GM12878 (cell line): ENCODE results near the gene COQ5. TPM values are rescaled to one million over a fixed set of nuclear protein-coding genes. Genes with fewer than 3 reads are reported as not detected.
A peak's percentile ranks its signal among the peaks of the same experiment; 100 is the strongest.

Experiments used
- CBFB ChIP-seq: IDR thresholded peaks from 2 replicates; pipeline ENCODE4 v1.6.1; 2016; ENCODE audit warnings: antibody characterized with exemption, low read depth
- CHD4 ChIP-seq: fragments of 200-600 bp; sonication (generic); IDR thresholded peaks from 2 replicates; pipeline ENCODE4 v1.6.1; 2016; ENCODE audit warnings: mild to moderate bottlenecking
- EGR1 ChIP-seq, 2 experiments: IDR thresholded peaks; 1 replicate in 1 of 2; 2 replicates in 1 of 2; pipeline ENCODE4 v1.6.1; 2011 to 2012; ENCODE audit warnings: low read depth in 2 of 2, low read length in 2 of 2, borderline replicate concordance in 1 of 2, mild to moderate bottlenecking in 1 of 2, moderate library complexity in 1 of 2
- EP300 ChIP-seq, 2 experiments: fragments of 150-350 bp in 1 of 2; IDR thresholded peaks; 2 replicates each; pipeline ENCODE4 v1.6.1; 2011 to 2012; ENCODE audit warnings: low read depth in 2 of 2, low read length in 2 of 2, borderline replicate concordance in 1 of 2, improper control_type of control experiment in 1 of 2, inconsistent platforms in 1 of 2; ENCODE audit not compliant: control insufficient read depth in 1 of 2
- EZH2 ChIP-seq: IDR thresholded peaks from 2 replicates; pipeline ENCODE4 v1.6.1; 2012; ENCODE audit warnings: low read depth, mild to moderate bottlenecking, control low read depth, inconsistent platforms, low read length, borderline replicate concordance; ENCODE audit not compliant: control insufficient read depth
- FOXM1 ChIP-seq: IDR thresholded peaks from 2 replicates; pipeline ENCODE4 v1.6.1; 2012; ENCODE audit warnings: low read depth, mild to moderate bottlenecking, inconsistent platforms, low read length, moderate library complexity
- GABPA ChIP-seq: IDR thresholded peaks from 2 replicates; pipeline ENCODE4 v1.6.1; 2014; ENCODE audit warnings: antibody characterized with exemption, low read depth, mild to moderate bottlenecking, inconsistent platforms
- IKZF1 ChIP-seq: fragments of 450-650 bp; conservative IDR thresholded peaks from 2 replicates; pipeline ENCODE4 v1.6.1; 2017; ENCODE audit warnings: antibody characterized with exemption, mild to moderate bottlenecking
- IKZF2 ChIP-seq, 2 experiments: fragments of 450-650 bp; IDR thresholded peaks; 2 replicates each; pipeline ENCODE4 v1.6.1; 2017; ENCODE audit warnings: mild to moderate bottlenecking in 2 of 2, moderate library complexity in 2 of 2
- KAT2A ChIP-seq: conservative IDR thresholded peaks from 2 replicates; pipeline ENCODE4 v1.6.1; 2011; ENCODE audit warnings: low read depth, low read length; ENCODE audit not compliant: control insufficient read depth
- KLF5 ChIP-seq: fragments of 450-650 bp; IDR thresholded peaks from 2 replicates; pipeline ENCODE4 v1.6.1; 2014; ENCODE audit warnings: mild to moderate bottlenecking; ENCODE audit not compliant: partially characterized antibody
- LARP7 ChIP-seq: fragments of 450-650 bp; IDR thresholded peaks from 2 replicates; pipeline ENCODE4 v1.6.1; 2017; ENCODE audit warnings: mild to moderate bottlenecking
- MEF2B ChIP-seq: fragments of 450-650 bp; IDR thresholded peaks from 2 replicates; pipeline ENCODE4 v1.6.1; 2018; ENCODE audit warnings: mild to moderate bottlenecking, moderate library complexity; ENCODE audit not compliant: partially characterized antibody, poor library complexity, severe bottlenecking
- MXI1 ChIP-seq: fragments of 150-350 bp; IDR thresholded peaks from 2 replicates; pipeline ENCODE4 v1.6.1; 2011; ENCODE audit warnings: low read depth, mild to moderate bottlenecking, inconsistent platforms, low read length, improper control_type of control experiment
- MYB ChIP-seq: fragments of 150-350 bp; IDR thresholded peaks from 2 replicates; pipeline ENCODE4 v1.6.1; 2014; ENCODE audit warnings: mild to moderate bottlenecking, low read depth, low read length, borderline replicate concordance
- NKRF ChIP-seq: fragments of 450-650 bp; conservative IDR thresholded peaks from 2 replicates; pipeline ENCODE4 v1.6.1; 2017; ENCODE audit warnings: mild to moderate bottlenecking, moderate library complexity
- POLR2A ChIP-seq: IDR thresholded peaks from 2 replicates; pipeline ENCODE4 v1.6.1; 2011; ENCODE audit warnings: low read depth, mild to moderate bottlenecking, low read length
- RBBP5 ChIP-seq: fragments of 200-600 bp; sonication (generic); conservative IDR thresholded peaks from 2 replicates; pipeline ENCODE4 v1.6.1; 2016
- RUNX3 ChIP-seq: IDR thresholded peaks from 2 replicates; pipeline ENCODE4 v1.6.1; 2012; ENCODE audit warnings: low read length, inconsistent platforms
- SMAD1 ChIP-seq: fragments of 450-650 bp; IDR thresholded peaks from 2 replicates; pipeline ENCODE4 v1.6.1; 2018; ENCODE audit warnings: mild to moderate bottlenecking, low read depth; ENCODE audit not compliant: partially characterized antibody
- SP1 ChIP-seq: IDR thresholded peaks from one replicate; pipeline ENCODE4 v1.6.1; 2011; ENCODE audit warnings: low read depth, low read length
- STAT1 ChIP-seq: fragments of 450-650 bp; conservative IDR thresholded peaks from 2 replicates; pipeline ENCODE4 v1.6.1; 2014; ENCODE audit warnings: antibody characterized with exemption, mild to moderate bottlenecking
- YBX1 ChIP-seq: fragments of 450-650 bp; IDR thresholded peaks from 2 replicates; pipeline ENCODE4 v1.6.1; 2016; ENCODE audit warnings: antibody characterized with exemption
- ZNF687 ChIP-seq: fragments of 450-650 bp; IDR thresholded peaks from 2 replicates; pipeline ENCODE4 v1.6.1; 2017; ENCODE audit warnings: mild to moderate bottlenecking, moderate library complexity
- polyA plus RNA-seq, 11 experiments: library from polyadenylated mRNA; depleted of rRNA in 4 of 11; unstranded in 6 of 11; stranded (reverse) in 5 of 11; fragments of >200 nt; fragmentation: Nextera tagmentation in 4 of 11; fragmentation: Illumina TruSeq in 1 of 11; extraction: Ambion mirVana in 4 of 11; extraction: Trizol in 1 of 11; gene quantifications; 1 replicate in 1 of 11; 2 replicates in 10 of 11; pipeline versions ENCODE4 v1.2.1 to v1.2.3, GENCODE V29; 2011 to 2016; ENCODE audit warnings: inconsistent platforms in 2 of 11, missing spikeins in 2 of 11, low read depth in 1 of 11
- total RNA-seq, 4 experiments: library from RNA; depleted of rRNA in 3 of 4; stranded (reverse); fragments of >200 nt in 3 of 4; fragmentation: Illumina TruSeq in 1 of 4; extraction: Trizol in 1 of 4; gene quantifications; 2 replicates each; pipeline versions ENCODE4 v1.2.1 to v1.2.3, GENCODE V29; 2013 to 2021

Gene COQ5
- total and polyA plus RNA-seq, 10 of the 15 experiments (the other 5 are each of a cell fraction or from before 2014, with no cell fraction given): 24.8 to 69.3 (median 37.8) TPM

GRCh38 chr12:120495731-120496412 lies 33.1 kb downstream of the COQ5 start, which contains the start of gene DYNLL1 (continued):
- TF ChIP-seq SMAD1: no peak
- no peak for TF ChIP-seq ZNF687
- TF ChIP-seq EGR1 (IDR thresholded peaks at IDR 0.05; ENCODE audit: borderline replicate concordance in 1 of 2, low read depth in 2 of 2, low read length in 2 of 2): no peak; a peak in 1 of 3 replicates
- TF ChIP-seq EP300 (IDR thresholded peaks at IDR 0.05; ENCODE audit: borderline replicate concordance in 1 of 2, control insufficient read depth in 1 of 2, low read depth in 2 of 2, low read length in 2 of 2): peak in 1 of 2 experiments; percentile 13; a peak in 1 of 4 replicates
- no peak for TF ChIP-seq CHD4
- no peak for TF ChIP-seq EZH2
- TF ChIP-seq IKZF2 (IDR thresholded peaks at IDR 0.05): peak; percentile 15 to 22; a peak in 2 of 4 replicates
- peak; percentile 88 for TF ChIP-seq RUNX3
- TF ChIP-seq GABPA: no peak
- TF ChIP-seq STAT1: no peak
- TF ChIP-seq KAT2A: no peak
- TF ChIP-seq RBBP5: no peak
- TF ChIP-seq YBX1: no peak
- TF ChIP-seq NKRF: peak; percentile 98
- TF ChIP-seq MYB: no peak
- TF ChIP-seq LARP7: no peak
- TF ChIP-seq FOXM1: peak; percentile 100
- peak; percentile 77 for TF ChIP-seq CBFB
- peak; percentile 71 for TF ChIP-seq KLF5
- peak; percentile 98 for TF ChIP-seq SP1
- peak; percentile 100 for TF ChIP-seq MEF2B
- TF ChIP-seq IKZF1: no peak; the same call in 1 of the 2 replicates
- peak; percentile 97 for TF ChIP-seq MXI1
- TF ChIP-seq POLR2A: peak; percentile 97
